Astrocyte (in vitro differentiated cells and primary cell): Measurements from ENCODE around the gene FN1. TPM values are rescaled to one million over a fixed set of nuclear protein-coding genes. Genes with fewer than 3 reads are reported as not detected.

Source experiments
- DNase-seq: peaks from one replicate; pipeline ENCODE4 v3.0.0-alpha.2; 2010; ENCODE audit warnings: low read depth
- FAIRE-seq: peaks from 2 replicates; lab custom pipeline; 2011; peaks lifted over from hg19 to GRCh38; lab: Jason Lieb, UNC
- H2AFZ ChIP-seq: 2 replicates; pipeline ENCODE4 v1.6.0; 2012; ENCODE audit warnings: low read depth, low read length, inconsistent platforms
- H3K27ac ChIP-seq: 2 replicates; pipeline ENCODE4 v1.5.1; 2011; ENCODE audit warnings: low read depth, low read length, inconsistent platforms
- H3K27me3 ChIP-seq: 2 replicates; pipeline ENCODE4 v1.6.0; 2011; ENCODE audit warnings: low read length, inconsistent platforms; ENCODE audit not compliant: insufficient read depth
- H3K36me3 ChIP-seq: 2 replicates; pipeline ENCODE4 v1.5.1; 2011; ENCODE audit warnings: low read length, inconsistent platforms; ENCODE audit not compliant: insufficient read depth
- H3K4me1 ChIP-seq: 2 replicates; pipeline ENCODE4 v1.5.1; 2011; ENCODE audit warnings: low read length, inconsistent platforms; ENCODE audit not compliant: insufficient read depth
- H3K4me2 ChIP-seq: 2 replicates; pipeline ENCODE4 v1.6.0; 2012; ENCODE audit warnings: low read length, inconsistent platforms
- H3K4me3 ChIP-seq: 2 replicates; pipeline ENCODE4 v1.5.1; 2011; ENCODE audit warnings: low read depth, mild to moderate bottlenecking, low read length, inconsistent platforms; ENCODE audit not compliant: insufficient read depth
- H3K79me2 ChIP-seq: 2 replicates; pipeline ENCODE4 v1.6.0; 2012; ENCODE audit warnings: mild to moderate bottlenecking, low read length, inconsistent platforms; ENCODE audit not compliant: insufficient read depth
- H3K9ac ChIP-seq: 2 replicates; pipeline ENCODE4 v1.6.0; 2012; ENCODE audit warnings: mild to moderate bottlenecking, low read length, inconsistent platforms
- H3K9me3 ChIP-seq: 2 replicates; pipeline ENCODE4 v1.5.1; 2012; ENCODE audit warnings: low read depth, mild to moderate bottlenecking, low read length, inconsistent platforms; ENCODE audit not compliant: insufficient read depth
- H4K20me1 ChIP-seq: 2 replicates; pipeline ENCODE4 v1.6.0; 2012; ENCODE audit warnings: low read length, inconsistent platforms; ENCODE audit not compliant: insufficient read depth
- H3K27ac Mint-ChIP-seq: one replicate; pipeline ENCODE4 v1.8.0; 2021; ENCODE audit warnings: mild to moderate bottlenecking, mixed read lengths; ENCODE audit not compliant: unreplicated experiment
- H3K27me3 Mint-ChIP-seq: one replicate; pipeline ENCODE4 v1.8.0; 2021; ENCODE audit warnings: low read depth, mixed read lengths; ENCODE audit not compliant: unreplicated experiment
- H3K36me3 Mint-ChIP-seq: one replicate; pipeline ENCODE4 v1.8.0; 2021; ENCODE audit warnings: low read depth, mixed read lengths; ENCODE audit not compliant: unreplicated experiment
- H3K4me1 Mint-ChIP-seq: one replicate; pipeline ENCODE4 v1.8.0; 2021; ENCODE audit warnings: low read depth, mixed read lengths; ENCODE audit not compliant: unreplicated experiment
- H3K4me3 Mint-ChIP-seq: one replicate; pipeline ENCODE4 v1.8.0; 2021; ENCODE audit warnings: mild to moderate bottlenecking, moderate library complexity, mixed read lengths; ENCODE audit not compliant: unreplicated experiment
- H3K9me3 Mint-ChIP-seq: one replicate; pipeline ENCODE4 v1.8.0; 2021; ENCODE audit warnings: mild to moderate bottlenecking, mixed read lengths; ENCODE audit not compliant: unreplicated experiment
- EZH2 ChIP-seq: IDR thresholded peaks from 2 replicates; pipeline ENCODE4 v1.6.1; 2012; ENCODE audit warnings: mild to moderate bottlenecking, low read length, inconsistent platforms; ENCODE audit not compliant: insufficient read depth
- total RNA-seq: library from RNA; stranded (reverse); gene quantifications from 2 replicates; pipeline ENCODE4 v1.2.1, GENCODE V29; 2021
- TF ChIP-seq, protein P1 (sequence below): IDR thresholded peaks from 2 replicates; pipeline ENCODE4 v1.5.1; 2011; ENCODE audit warnings: low read depth, mild to moderate bottlenecking, inconsistent platforms, low read length, moderate library complexity; ENCODE audit not compliant: insufficient read depth

FN1 gene
- total RNA-seq, 1 donor from 2014 or later, result 17,010 TPM

DNA sequence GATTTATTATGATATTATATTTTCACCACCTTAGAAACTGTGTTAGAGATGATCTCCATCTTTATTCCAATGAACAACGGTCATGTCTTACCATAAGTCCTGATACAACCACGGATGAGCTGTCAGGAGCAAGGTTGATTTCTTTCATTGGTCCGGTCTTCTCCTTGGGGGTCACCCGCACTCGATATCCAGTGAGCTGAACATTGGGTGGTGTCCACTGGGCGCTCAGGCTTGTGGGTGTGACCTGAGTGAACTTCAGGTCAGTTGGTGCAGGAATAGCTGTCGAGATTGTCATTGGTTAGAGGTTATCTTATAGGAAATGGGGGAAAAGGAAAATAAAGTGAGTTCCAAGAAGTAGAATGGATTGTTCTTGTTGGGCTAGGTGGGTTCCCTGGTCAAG lies 56.8 kb downstream of the FN1 start:
- Histone ChIP-seq H3K36me3 (peaks cover 100% of the 10 kb centered on the region), H3K9ac (peak overlapping the region; percentile 25), H3K4me3 (no peak overlapping the region), H3K27me3 (no peaks in the 10 kb centered on the region), H3K79me2 (peaks cover 22% of the 10 kb centered on the region), H3K9me3 (no peaks in the 10 kb centered on the region), H3K4me1 (peaks cover 11% of the 10 kb centered on the region), H4K20me1 (peaks cover 100% of the 10 kb centered on the region), H2AFZ (no peak overlapping the region), H3K27ac (no peak overlapping the region), H3K4me2 (peak overlapping the region; percentile 16)
- H3K4me1 Mint-ChIP-seq, result peaks cover 63% of the 10 kb centered on the region
- H3K27ac Mint-ChIP-seq, result peak overlapping the region; percentile 95
- TF ChIP-seq, protein P1, sequence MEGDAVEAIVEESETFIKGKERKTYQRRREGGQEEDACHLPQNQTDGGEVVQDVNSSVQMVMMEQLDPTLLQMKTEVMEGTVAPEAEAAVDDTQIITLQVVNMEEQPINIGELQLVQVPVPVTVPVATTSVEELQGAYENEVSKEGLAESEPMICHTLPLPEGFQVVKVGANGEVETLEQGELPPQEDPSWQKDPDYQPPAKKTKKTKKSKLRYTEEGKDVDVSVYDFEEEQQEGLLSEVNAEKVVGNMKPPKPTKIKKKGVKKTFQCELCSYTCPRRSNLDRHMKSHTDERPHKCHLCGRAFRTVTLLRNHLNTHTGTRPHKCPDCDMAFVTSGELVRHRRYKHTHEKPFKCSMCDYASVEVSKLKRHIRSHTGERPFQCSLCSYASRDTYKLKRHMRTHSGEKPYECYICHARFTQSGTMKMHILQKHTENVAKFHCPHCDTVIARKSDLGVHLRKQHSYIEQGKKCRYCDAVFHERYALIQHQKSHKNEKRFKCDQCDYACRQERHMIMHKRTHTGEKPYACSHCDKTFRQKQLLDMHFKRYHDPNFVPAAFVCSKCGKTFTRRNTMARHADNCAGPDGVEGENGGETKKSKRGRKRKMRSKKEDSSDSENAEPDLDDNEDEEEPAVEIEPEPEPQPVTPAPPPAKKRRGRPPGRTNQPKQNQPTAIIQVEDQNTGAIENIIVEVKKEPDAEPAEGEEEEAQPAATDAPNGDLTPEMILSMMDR, result no peak
- TF ChIP-seq EZH2, result no peak
- FAIRE-seq (no peak), DNase-seq (no peak)
- no peaks in the 10 kb centered on the region for H3K9me3 Mint-ChIP-seq
- no peaks in the 10 kb centered on the region for H3K27me3 Mint-ChIP-seq
- no peak overlapping the region for H3K4me3 Mint-ChIP-seq
- H3K36me3 Mint-ChIP-seq, result peaks cover 43% of the 10 kb centered on the region

DNA sequence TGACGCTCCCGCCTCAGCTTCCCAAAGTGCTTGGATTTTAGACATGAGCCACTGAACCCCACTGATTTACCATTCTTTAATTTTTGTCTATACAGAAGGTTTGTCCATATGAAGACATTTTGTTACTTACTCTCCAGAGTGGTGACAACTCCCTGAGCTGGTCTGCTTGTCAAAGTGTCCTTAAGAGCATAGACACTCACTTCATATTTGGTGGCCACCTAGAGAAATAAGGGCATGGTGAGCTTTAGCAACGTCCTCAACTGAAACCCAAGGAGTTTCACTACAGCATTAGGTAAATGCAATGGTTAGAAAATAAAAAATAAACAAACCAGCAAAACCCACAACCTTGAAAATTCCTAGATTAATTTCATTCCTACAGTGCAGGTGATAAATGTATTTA lies 57.8 kb downstream of the FN1 start:
- Histone ChIP-seq H3K36me3 (peaks cover 98% of the 10 kb centered on the region), H3K4me1 (peaks cover 5% of the 10 kb centered on the region), H3K27me3 (no peaks in the 10 kb centered on the region), H3K9me3 (no peaks in the 10 kb centered on the region), H3K79me2 (peaks cover 15% of the 10 kb centered on the region), H2AFZ (no peak overlapping the region), H3K9ac (no peak overlapping the region), H3K4me3 (no peak overlapping the region), H3K27ac (peak overlapping the region; percentile 17), H4K20me1 (peaks cover 100% of the 10 kb centered on the region), H3K4me2 (peak overlapping the region; percentile 13)
- Mint-ChIP-seq H3K4me3 (no peak overlapping the region), H3K27ac (peak overlapping the region; percentile 63), H3K4me1 (peaks cover 59% of the 10 kb centered on the region), H3K9me3 (no peaks in the 10 kb centered on the region), H3K27me3 (no peaks in the 10 kb centered on the region), H3K36me3 (peaks cover 48% of the 10 kb centered on the region)
- DNase-seq (no peak), FAIRE-seq (no peak)
- TF ChIP-seq, protein P1, result no peak
- TF ChIP-seq EZH2, result no peak

DNA sequence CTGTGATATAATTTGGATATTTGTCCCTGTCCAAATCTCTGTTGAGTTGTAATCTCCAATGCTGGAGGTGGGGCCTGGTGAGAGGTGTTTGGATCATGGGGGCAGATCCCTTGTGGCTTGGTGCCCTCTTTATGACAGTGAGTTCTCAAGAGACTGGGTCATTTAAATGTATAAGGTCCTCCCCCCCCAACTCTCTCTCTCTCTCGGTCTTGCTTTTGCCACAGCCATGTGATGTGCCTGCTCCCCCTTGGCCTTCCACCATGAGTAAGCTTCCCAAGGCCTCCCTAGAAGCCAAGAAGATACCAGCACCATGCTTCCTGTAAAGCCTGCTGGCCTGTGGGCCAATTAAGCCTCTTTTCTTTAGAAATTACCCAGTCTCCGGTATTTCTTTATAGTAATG lies 58.6 kb downstream of the FN1 start:
- DNase-seq, result no peak
- Mint-ChIP-seq H3K27ac (peak overlapping the region; percentile 87), H3K36me3 (peaks cover 46% of the 10 kb centered on the region), H3K4me3 (no peak overlapping the region), H3K9me3 (no peaks in the 10 kb centered on the region), H3K4me1 (peaks cover 53% of the 10 kb centered on the region), H3K27me3 (no peaks in the 10 kb centered on the region)
- peaks cover 15% of the 10 kb centered on the region for H3K79me2 ChIP-seq
- no peak overlapping the region for H2AFZ ChIP-seq
- no peaks in the 10 kb centered on the region for H3K27me3 ChIP-seq
- H3K27ac ChIP-seq, result peak overlapping the region; percentile 10
- no peak overlapping the region for H3K4me2 ChIP-seq
- H3K9me3 ChIP-seq, result no peaks in the 10 kb centered on the region
- H3K4me1 ChIP-seq, result peaks cover 3% of the 10 kb centered on the region
- H4K20me1 ChIP-seq, result peaks cover 100% of the 10 kb centered on the region
- no peak overlapping the region for H3K9ac ChIP-seq
- peaks cover 98% of the 10 kb centered on the region for H3K36me3 ChIP-seq
- no peak for TF ChIP-seq EZH2
- TF ChIP-seq, protein P1, result no peak
- FAIRE-seq, result no peak
- H3K4me3 ChIP-seq, result no peak overlapping the region
